ENCODE measurements around the gene LRP2BP.

DNA sequence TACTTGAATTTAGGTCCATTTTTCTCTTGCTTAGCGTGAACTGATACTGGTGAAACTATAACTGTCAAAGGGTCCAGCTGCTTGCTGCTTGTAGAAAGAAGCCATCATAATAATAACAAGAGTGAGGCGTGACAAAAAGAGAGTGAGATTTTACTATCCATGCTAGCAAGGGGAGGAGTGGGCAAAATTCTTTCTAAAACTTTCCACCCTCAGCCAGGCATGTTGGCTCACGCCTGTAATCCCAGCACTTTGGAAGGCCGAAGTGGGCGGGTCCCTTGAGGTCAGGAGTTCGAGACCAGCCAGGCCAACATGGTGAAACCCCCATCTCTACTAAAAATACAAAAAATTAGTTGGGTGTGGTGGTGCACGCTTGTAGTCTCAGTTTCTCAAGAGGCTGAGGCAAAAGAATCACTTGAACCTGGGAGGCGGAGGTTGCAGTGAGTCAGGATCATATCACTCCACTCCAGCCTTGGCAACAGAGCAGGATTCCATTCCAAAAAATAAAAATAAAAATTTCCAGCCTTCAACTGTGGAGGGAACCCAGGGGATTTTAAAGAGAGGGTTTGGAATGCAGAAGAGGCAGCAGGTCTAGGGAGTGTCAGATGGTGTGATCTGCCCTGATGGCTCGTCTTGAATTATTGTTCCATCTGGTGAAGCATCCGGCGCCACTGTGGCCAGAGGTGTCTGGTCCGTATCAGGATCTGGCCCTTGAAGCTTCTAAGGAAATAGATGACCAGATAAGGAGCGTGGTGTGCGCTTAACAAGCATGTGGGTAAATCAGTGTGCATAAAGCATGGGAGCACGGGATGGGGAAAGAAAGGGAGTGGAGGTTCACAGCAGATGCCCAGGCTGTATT lies 51.8 kb downstream of the LRP2BP start:
- TF ChIP-seq, protein P1, sequence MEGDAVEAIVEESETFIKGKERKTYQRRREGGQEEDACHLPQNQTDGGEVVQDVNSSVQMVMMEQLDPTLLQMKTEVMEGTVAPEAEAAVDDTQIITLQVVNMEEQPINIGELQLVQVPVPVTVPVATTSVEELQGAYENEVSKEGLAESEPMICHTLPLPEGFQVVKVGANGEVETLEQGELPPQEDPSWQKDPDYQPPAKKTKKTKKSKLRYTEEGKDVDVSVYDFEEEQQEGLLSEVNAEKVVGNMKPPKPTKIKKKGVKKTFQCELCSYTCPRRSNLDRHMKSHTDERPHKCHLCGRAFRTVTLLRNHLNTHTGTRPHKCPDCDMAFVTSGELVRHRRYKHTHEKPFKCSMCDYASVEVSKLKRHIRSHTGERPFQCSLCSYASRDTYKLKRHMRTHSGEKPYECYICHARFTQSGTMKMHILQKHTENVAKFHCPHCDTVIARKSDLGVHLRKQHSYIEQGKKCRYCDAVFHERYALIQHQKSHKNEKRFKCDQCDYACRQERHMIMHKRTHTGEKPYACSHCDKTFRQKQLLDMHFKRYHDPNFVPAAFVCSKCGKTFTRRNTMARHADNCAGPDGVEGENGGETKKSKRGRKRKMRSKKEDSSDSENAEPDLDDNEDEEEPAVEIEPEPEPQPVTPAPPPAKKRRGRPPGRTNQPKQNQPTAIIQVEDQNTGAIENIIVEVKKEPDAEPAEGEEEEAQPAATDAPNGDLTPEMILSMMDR (IDR thresholded peaks at IDR 0.05; ENCODE audit: insufficient read depth, low read depth, low read length) = no peak
- no peak for TF ChIP-seq EZH2 (IDR thresholded peaks at IDR 0.05; ENCODE audit: insufficient read depth, low read length)
